Measurements from ENCODE around the gene GSK3B.

The GSK3B gene

DNA sequence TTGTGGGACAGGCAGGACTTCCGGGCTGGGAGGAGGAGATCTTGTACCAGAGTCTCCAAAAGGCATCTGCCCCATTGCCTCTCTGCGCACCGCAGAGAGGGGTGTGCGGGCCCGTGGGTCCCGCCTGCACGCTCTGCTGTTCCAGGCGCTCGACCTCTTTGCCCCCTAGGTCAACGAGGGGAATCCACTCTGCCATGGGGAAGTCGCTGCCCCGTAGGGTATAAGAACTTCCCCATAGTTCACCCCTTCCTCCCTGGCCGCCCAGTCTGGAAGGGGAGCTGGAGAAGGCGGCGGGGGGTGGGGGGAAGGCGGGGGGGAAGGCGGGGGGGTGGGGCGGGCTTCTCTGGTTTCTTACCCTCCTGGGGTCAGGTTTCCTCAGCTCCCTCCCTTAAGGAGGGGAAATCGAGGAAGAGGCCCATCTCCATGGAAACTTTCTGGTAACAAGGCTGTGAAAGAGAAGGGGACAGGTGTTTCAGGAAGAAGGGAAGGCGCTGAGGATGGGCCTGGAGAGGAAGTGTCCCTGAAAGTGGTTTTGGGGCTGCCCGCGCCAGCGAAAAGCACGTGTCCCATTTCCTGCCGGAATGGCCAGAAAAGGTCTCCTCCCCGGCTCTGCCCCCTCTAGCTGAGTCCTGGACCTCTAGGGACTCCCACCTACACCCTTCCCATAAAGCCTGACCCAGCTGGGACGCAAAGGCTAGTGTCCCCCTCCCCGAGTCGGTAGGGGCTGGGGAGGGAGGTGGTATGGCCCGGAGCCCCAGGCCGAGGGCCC lies 284.8 kb downstream of the GSK3B start:
- DNase-seq: no peak

DNA sequence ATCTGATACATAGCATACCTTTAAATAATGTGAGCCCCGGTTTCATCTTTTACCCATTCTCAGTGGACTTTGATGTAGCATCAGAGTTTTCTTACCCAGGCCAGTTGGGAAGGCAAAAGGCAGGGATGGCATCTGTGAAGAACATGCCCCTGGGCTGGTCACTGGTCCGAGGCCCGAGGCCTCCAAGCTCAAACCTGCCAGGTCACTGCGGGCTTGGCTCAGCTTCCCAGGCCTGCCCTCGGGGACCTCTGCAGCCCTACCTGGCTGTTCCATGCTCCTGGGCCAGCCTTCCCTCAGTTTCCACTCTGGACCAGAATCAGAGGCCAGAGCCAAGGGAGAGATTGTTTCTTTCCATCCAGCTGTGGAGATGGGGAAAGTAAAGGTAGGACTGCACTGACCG lies 285.4 kb downstream of the GSK3B start:
- DNase-seq: no peak

DNA sequence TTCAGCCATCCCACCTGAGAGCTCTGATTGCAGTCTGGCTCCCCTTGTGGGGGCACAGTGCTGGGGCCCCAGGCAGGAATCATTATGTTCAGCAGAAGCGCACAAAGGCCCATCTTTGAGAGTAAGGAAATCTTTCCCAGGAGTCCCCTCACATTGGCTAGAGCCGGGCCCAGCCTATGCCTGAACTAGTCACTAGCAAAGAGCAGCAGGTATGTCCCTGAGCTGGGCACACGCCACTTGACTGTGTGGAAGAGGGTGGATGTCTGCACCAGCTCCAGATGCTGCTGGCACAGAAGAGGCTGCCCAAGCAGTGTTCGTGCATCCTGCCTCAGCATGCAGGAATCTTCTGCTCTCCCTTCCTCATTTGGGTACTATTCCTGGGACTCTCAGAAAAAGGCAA lies 286.0 kb downstream of the GSK3B start:
- no peak for DNase-seq

DNA sequence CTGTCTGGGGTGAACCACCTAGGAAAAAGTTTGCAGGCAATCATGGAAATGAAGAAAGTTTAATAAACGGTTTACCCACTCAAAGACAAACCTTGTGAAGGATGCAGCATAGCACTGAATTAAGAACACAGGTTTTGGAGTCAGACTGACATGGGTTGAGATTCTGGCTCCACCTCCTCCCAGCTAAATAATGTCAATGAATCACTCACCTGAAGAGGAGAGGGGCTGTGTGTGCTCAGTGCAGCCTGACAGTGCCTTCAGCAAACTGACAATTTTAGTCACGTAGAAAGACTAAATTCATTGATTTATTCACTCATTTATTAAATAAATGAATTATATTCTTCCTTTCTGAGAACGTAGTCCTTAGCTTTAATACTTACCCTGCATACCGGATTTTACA lies 293.4 kb downstream of the GSK3B start:
- no peak for DNase-seq

DNA sequence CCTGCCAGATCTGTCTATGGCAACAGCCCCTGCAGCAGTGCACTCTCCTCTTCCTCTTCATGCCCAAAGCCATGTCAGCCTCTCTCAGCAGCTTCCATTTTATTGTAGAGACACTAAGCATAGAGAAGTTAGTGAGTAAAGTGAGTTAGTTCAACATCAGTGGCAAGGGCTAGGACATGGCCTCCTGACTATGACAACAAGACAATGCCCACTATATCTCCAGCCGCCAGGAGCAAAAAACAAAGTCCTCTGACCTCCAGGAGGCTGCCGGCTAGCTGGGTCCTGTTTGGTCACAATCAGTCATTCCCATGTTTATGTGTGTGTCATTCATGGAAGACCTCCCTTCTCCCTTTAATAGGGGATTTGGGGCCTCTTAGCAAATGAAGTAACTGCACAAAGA lies 297.5 kb downstream of the GSK3B start:
- DNase-seq: no peak

DNA sequence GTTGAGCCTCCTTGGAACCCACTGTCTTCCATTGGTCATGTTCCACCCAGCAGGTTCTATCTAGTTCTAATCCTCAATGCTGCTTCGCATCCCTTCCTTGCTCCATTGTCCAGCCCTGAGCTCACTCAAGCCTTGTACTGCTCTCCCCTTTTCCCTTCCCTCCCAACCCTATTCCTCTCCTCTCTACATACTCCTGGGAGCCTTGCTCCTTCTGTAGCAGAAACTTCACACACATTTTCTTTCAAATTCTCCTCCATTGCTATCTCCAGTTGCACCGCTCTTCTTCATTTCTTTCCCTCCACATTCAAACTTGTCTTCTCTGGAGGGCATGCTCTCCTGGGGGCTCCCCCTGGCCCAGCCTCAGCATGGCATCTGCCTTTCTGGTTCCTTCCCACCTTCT lies 297.9 kb downstream of the GSK3B start:
- DNase-seq: no peak

DNA sequence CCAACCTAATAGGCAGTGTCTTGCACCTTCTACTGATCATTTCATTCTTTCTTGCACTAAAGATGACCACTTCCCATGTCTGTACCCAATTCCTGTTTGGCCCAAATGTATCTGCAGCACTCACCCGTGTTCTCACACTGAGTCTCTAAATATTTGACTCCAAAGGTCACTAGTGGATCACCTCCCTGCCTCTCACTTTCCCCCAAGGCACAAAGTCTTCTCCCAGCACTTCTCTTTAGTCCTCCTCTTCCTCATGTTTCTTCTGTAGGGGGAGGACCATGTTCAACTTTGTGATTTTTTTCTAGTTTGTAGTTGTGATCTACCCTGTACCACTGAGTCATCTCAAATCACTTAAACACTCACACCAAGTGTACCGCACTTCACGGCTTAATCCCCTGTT lies 298.4 kb downstream of the GSK3B start:
- no peak for DNase-seq

DNA sequence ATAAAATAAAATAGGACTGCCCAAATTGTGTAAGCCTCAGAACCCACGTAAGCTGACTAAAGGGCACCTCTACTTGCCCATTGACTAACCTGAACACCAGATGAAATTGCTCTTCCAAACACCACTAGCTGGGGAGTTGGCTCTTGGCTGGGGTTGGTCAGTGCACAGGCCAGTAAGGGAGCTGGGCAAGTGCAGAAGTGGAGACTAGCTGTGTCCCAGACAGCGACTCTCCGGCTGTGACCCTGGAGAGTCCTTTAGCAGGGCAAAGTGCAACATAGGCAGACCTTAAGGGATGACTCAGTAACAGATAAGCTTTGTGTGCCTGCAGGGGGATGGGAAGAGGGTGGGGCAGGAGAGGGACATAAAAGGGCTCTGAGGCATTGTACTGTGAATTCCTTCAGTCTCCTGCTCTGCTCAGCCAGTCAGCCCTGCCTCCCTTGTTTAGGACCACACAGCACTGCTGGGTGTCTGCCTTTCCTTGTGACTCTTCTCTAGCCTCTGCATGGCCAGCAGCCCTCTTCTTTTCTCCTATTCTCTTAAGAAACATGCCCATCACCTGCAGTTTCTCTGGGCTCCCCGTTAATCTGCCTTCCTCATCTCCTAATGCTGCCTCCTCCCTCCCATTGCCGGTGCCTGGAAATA lies 299.2 kb downstream of the GSK3B start:
- DNase-seq: no peak

DNA sequence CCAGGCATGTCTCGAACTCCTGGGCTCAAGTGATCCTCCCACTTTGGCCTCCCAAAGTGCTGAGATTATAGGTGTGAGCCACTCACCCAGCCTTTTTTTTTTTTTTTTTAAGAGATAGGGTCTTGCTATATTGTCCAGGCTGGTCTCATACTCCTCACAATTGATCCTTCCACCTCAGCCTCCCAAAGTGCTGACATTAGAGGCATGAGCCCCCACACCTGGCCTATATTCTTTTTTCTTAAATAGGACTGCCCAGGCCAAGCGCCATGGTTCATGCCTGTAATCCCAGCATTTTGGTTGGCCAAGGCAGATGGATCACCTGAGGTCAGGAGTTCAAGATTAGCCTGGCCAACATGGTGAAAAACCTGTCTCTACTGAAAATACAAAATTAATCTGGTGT lies 299.8 kb downstream of the GSK3B start:
- DNase-seq: no peak

DNA sequence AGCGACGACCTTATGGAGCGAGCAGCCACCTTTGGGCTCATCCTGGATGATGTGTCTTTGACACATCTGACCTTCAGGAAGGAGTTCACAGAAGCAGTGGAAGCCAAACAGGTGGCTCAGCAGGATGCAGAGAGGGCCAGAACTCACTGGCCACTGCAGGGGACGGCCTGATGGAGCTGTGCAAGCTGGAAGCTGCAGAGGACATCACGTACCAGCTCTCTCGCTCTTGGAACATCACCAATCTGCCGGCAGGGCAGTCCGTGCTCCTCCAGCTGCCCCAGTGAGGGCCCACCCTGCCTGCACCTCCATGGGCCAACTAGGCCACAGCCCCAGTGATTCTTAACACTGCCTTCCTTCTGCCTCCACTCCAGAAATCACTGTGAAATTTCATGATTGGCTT lies 302.0 kb downstream of the GSK3B start:
- DNase-seq: no peak

DNA sequence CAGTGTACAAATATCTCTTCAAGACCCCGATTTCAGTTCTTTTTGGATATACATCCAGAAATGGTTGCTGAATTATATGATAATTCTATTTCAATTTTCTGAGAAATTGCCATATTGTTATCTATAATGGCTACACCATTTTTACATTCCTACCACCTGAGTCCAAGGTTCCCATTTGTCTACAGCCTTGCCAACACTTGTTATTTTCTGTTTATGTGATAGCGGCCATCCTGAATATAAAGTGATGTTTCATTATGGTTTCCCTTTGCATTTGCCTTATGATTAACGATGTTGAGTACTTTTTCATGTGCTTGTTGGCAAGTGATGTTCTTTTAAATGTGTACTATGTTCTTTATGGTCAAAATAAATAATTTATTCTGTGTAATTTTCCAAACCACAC lies 303.9 kb downstream of the GSK3B start:
- no peak for DNase-seq

DNA sequence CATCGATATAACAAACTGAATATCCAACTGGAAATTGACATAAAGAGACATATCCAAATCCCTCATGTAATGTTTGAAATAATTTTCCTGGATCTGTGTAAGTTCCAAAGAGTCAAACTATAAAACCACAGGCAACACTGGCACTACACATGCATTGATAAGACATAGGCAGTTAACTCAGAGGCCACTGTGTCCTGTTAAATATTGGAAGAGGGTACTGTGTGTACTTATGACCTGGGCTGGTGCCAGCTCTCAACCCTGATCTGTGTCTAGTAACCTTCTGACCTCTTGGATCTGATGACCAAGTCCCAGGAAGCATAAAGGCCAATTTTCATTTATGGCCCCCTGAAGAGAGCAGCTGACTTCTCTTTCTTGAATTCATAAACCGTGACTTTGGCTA lies 307.8 kb downstream of the GSK3B start:
- no peak for DNase-seq

DNA sequence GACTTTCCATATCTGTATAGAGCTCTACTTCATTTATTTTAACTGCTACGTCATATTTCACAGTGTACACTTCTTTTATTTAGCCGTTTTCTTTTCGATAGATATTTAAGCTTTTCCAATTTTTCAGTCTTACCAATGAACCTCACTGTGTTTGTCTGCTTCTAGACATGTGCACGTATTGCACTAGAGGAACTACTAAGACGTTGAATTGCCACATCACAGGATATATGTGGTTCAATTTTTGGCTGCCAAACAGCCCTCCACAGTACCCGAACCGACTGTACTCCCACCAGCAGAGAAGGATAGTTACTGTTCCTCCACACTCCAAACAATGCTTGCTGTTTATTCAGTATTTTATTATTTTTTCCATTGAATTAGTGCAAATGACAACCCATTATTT lies 310.4 kb downstream of the GSK3B start:
- peak; percentile 10 for DNase-seq

DNA sequence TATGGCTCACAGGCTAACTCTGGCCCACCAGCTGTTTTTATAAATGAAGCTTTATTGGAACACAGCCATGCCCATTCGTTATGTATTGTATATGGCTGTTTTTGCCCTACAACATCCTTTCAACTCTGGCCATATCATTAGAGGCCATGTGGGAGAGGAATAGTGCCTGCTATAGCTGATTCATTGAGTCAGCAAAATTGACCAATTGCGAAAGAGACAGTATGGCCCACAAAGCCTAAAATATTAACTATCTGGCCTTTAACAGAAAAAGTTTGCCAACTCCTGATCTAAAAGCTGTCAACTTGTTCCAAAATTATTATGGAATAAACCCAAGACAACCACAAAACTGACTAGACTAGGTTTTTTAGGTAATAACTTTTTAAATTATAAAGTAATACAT lies 311.0 kb downstream of the GSK3B start:
- no peak for DNase-seq

DNA sequence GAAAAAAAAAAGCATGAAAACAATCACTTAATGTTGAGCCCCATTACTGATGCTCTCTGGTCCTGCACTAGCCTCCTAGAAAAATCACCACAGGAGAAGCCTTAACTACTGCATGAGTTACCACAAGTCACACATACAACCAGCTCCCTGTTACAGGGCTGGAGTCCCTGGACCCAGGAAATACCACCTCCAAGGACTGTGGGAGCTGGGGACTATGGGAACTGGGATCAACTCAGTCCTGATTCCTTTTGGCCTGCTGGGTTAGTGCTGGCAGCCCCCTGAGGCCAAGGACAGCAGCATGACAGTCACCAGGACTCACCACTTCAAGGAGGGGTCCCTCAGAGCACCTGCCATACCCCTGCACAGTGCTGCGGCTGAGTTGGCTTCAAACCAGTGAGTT lies 311.8 kb downstream of the GSK3B start:
- DNase-seq: no peak

DNA sequence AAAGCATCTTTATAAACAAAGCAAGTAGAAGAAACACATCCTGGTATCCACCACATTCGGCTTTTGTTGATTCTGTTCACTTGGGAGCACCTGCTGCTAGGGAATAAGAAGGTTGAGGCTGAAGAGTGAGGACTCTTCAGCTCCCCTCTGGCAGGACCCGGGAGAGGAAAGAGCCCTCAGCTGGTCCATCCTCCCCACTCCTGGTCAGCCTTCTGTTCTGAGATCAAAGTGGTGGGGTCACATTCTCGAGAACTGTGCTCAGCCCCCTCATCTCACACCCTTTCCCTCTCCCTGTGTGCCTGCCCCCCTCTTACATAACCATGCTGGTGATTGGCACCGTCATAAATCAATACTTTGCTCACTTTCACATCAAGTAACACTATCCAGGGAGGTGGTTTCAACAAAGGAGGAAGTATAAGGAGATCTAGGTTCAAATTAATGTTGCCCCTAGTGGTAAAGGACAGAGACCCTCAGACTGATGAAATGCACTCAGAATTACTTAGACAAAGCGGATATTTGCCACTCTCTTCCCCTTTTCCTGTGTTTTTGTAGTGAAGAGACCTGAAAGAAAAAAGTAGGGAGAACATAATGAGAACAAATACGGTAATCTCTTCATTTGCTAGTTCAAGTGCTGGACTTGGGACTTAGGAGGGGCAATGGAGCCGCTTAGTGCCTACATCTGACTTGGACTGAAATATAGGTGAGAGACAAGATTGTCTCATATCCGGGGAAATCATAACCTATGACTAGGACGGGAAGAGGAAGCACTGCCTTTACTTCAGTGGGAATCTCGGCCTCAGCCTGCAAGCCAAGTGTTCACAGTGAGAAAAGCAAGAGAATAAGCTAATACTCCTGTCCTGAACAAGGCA lies 312.7 kb downstream of the GSK3B start, which contains the start of gene NR1I2:
NR1I2 (plus strand) TSS at position 772 of the 869 bp plus-strand sequence.
- peak; percentile 8 for DNase-seq

DNA sequence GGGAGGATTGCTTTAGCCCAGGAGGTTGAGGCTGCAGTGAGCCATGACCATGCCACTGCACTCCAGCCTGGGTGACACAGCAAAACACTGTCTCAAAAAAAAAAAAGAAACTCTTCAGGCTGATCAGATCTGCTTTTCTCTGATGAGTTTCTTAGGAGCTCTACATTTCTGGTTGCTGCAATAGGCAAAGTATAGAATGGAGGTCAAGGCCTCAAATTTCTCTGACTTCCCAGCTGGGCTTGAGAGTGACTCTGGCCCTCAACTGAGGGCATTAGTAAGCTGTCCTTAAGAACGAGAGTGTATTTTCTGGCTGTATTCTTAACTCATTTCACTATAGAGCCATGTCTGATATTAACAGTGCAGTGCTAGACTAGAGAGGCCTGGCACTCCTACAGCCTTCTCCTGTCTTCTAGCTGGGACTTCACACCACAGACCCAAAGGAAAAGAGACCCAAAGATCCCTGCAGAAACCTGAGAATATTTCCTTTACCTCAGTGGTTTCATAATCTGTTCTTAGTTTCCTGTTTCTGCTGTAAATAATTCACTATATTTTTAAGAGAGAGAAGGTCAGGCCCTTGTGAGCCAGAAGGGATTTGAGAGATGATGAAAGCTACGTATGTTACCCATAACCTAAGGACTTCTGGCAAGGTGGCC lies 314.4 kb downstream of the GSK3B start:
- DNase-seq: no peak

DNA sequence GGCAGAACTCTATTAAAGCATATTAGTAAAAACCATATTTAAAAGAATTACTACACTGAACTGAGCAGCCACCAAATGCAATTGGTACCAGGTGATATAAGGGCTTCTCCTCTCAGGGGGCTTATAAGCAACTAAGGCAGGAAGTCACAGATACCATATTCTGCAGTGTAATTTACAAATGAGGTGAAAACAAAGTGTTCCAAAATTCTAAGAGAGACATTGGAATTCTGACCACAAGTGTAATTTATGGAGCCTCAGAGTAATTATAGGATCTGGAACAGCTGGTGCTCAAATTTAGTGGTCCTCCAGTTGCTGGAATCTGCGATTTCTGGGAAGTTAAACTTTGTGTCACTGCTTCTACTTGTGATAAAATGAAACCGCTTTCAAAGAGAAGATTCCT lies 315.4 kb downstream of the GSK3B start:
- no peak for DNase-seq

DNA sequence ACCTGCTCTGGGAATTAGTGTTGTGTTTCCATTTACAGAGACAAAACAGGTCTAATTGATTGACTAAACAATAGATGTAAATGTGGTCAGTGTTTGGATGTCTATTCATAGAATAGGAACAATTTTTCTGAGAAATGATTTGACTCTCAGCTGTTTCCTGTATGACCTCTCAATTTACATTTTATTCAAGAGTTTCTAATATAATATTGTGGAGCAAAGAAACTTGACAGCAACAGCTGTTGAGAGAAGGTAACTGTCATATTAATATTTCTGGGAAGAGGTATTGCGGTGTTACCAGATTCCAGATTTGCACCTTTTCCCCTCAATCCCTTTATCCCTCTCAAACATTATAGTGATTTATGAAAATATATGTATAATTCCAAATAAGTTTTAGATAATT lies 316.1 kb downstream of the GSK3B start:
- no peak for DNase-seq

DNA sequence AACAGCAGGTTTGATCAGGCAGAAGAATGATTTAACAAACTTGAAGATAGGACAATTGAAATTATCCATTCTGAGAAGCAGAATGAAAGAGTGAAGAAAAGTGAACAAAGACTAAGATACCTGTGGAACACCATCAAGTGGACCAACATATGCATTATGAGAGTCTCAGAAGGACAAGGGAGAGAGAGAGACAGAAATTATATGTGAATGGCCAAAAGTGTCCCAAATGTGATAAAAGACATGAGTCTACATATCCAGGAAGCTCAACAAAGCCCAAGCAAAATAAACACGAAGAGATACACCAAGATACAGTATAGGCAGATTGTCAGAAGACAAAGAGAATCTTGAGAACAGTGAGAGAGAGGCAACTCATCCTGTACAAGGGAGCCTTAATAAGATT lies 317.9 kb downstream of the GSK3B start:
- DNase-seq: no peak

DNA sequence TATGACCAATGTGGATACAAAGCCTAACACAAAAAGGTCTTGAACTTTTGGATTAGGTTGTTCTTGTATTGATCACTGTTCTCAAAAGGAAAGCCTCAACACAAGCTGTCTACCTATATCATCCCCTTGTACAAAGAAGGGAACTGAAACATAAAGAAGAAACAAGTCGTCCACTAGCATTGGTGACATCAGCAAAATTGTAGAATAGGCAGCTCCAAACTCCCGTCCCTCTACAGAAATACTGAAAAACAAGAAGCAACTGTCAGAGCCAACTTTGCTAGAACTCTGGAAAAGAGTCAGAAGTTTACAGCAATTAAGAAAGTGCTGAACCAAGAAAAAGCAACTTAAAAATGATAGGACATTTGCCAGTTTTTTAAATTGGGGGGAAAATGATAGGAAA lies 319.8 kb downstream of the GSK3B start:
- DNase-seq: no peak

All from SIG-M5 (cell line).